ENCODE results near the gene MATCAP1.

The MATCAP1 gene

DNA sequence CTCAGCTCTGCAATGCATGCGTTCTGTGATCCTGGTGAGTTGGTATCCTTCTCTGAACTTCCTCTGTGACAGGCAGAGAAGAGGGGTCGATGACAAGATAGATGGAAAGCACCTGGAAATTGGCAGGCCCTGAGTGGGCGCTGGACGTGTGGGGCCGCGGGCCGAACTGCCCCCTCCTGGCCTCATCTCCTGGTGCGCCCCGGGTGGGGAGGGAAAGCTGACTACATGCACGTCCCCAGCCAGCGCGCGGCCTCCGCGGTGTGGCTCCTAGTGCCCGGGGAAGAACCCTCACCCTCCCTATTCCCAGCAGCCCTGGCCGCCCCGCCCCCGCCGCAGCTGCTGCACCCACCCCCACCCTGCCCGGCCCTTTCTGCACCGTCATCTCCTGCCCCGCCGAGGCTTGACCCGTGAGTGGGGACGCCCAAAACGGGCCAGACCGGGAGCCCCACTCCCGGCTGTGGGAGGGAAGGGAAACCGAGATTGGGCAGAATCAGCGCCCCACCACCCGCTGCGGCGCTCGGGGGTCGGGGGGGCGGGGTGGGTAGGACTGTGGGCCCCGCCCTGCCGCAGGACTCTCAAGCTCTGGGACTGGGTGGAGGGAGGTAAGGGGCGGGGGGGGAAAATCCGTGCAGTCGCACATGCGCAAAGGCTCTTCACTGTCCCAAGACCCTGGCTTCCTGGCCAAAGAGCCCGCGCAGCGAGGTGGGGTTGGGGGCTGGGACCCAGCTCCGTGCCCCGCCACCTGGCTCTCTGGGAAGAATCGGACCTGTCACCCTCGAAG lies 13.4 kb downstream of the MATCAP1 start, which contains the start of gene NOL3:
NOL3 (plus strand) TSS at position 371 of the 781 bp plus-strand sequence.
- Histone ChIP-seq H3K9me3 (ENCODE audit: control insufficient read depth, insufficient read depth, low read length) (no peaks in the 10 kb centered on the region), H3F3A (ENCODE audit: control insufficient read depth, insufficient read depth) (no peaks in the 10 kb centered on the region; the same call in 1 of the 2 replicates)
- TF ChIP-seq CTCF (IDR thresholded peaks at IDR 0.05; ENCODE audit: low read depth, low read length, poor library complexity, severe bottlenecking) = no peak
- peak; percentile 70; the same call in 1 of the 2 replicates for TF ChIP-seq EZH2phosphoT487 (IDR thresholded peaks at IDR 0.05; ENCODE audit: borderline replicate concordance, low read length)

GRCh38 chr16:67169642-67170167 lies 14.1 kb downstream of the MATCAP1 start:
- no peaks in the 10 kb centered on the region for H3K9me3 ChIP-seq (ENCODE audit: control insufficient read depth, insufficient read depth, low read length)
- peak overlapping the region; percentile 32; the same call in 1 of the 2 replicates for H3K4me3 ChIP-seq (ENCODE audit: low read length)
- no peaks in the 10 kb centered on the region for H3F3A ChIP-seq (ENCODE audit: control insufficient read depth, insufficient read depth)
- H3K4me2 ChIP-seq (ENCODE audit: low read length) = peak overlapping the region; percentile 49
- no peak overlapping the region for H3K27ac ChIP-seq (ENCODE audit: low read depth, low read length)
- H3K36me3 ChIP-seq (ENCODE audit: control insufficient read depth, low read length) = no peaks in the 10 kb centered on the region
- H3K79me2 ChIP-seq (ENCODE audit: control insufficient read depth, low read length) = no peaks in the 10 kb centered on the region
- no peaks in the 10 kb centered on the region for H4K20me1 ChIP-seq (ENCODE audit: control insufficient read depth, insufficient read depth, low read depth, low read length)
- TF ChIP-seq CTCF (IDR thresholded peaks at IDR 0.05; ENCODE audit: low read depth, low read length, poor library complexity, severe bottlenecking) (peak; percentile 82), EZH2phosphoT487 (IDR thresholded peaks at IDR 0.05; ENCODE audit: borderline replicate concordance, low read length) (peak; percentile 95; the same call in 1 of the 2 replicates)
- peaks cover 61% of the 10 kb centered on the region for H3K27me3 ChIP-seq (ENCODE audit: control insufficient read depth, low read length)
- no peaks in the 10 kb centered on the region for H3K9me2 ChIP-seq (replicated peaks; ENCODE audit: control insufficient read depth, low read length)
- peaks cover 24% of the 10 kb centered on the region for H3K4me1 ChIP-seq (ENCODE audit: control insufficient read depth, low read length)

More for the DNA sequence above, 13.4 kb downstream of the MATCAP1 start, which contains the start of gene NOL3:
- peaks cover 24% of the 10 kb centered on the region for H3K4me1 ChIP-seq (ENCODE audit: control insufficient read depth, low read length)
- H3K27ac ChIP-seq (ENCODE audit: low read depth, low read length) = no peak within 1 kb of the TSS
- no peaks in the 10 kb centered on the region for H4K20me1 ChIP-seq (ENCODE audit: control insufficient read depth, insufficient read depth, low read depth, low read length)
- no peaks in the 10 kb centered on the region for H3K9me2 ChIP-seq (replicated peaks; ENCODE audit: control insufficient read depth, low read length)
- no peaks in the 10 kb centered on the region for H3K36me3 ChIP-seq (ENCODE audit: control insufficient read depth, low read length)
- peak within 1 kb of the TSS; percentile 32 for H3K4me3 ChIP-seq (ENCODE audit: low read length)
- no peaks in the 10 kb centered on the region for H3K79me2 ChIP-seq (ENCODE audit: control insufficient read depth, low read length)
- peaks cover 61% of the 10 kb centered on the region for H3K27me3 ChIP-seq (ENCODE audit: control insufficient read depth, low read length)
- peak within 1 kb of the TSS; percentile 49 for H3K4me2 ChIP-seq (ENCODE audit: low read length)

DNA sequence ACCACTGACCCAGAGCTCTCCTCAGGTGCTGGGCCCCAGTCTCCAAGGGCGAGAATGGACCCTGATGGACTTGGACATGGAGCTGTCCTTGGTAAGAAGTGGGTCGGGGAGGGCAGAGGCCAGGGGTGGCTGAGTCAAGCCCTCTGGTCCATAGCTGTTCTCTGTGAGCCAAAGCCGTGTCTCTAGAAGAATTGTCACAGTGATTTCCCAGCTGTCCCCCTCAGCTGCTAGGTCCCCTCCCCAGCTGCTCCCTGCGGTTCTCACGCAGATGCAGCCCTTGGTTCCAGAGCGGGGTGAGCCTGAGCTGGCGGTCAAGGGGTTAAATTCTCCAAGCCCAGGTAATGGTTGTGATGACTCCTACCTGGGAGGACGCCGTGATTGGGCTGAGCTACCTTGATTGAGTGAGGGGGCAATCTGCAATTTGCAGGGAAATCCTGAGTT lies 14.7 kb downstream of the MATCAP1 start:
- no peaks in the 10 kb centered on the region for H3K79me2 ChIP-seq (ENCODE audit: control insufficient read depth, low read length)
- no peaks in the 10 kb centered on the region for H4K20me1 ChIP-seq (ENCODE audit: control insufficient read depth, insufficient read depth, low read depth, low read length)
- no peaks in the 10 kb centered on the region for H3K9me2 ChIP-seq (replicated peaks; ENCODE audit: control insufficient read depth, low read length)
- H3K4me1 ChIP-seq (ENCODE audit: control insufficient read depth, low read length) = peaks cover 20% of the 10 kb centered on the region
- no peaks in the 10 kb centered on the region for H3K9me3 ChIP-seq (ENCODE audit: control insufficient read depth, insufficient read depth, low read length)
- H3K4me2 ChIP-seq (ENCODE audit: low read length) = no peak overlapping the region
- peaks cover 60% of the 10 kb centered on the region for H3K27me3 ChIP-seq (ENCODE audit: control insufficient read depth, low read length)
- H3K36me3 ChIP-seq (ENCODE audit: control insufficient read depth, low read length) = no peaks in the 10 kb centered on the region
- H3K4me3 ChIP-seq (ENCODE audit: low read length) = no peak overlapping the region
- TF ChIP-seq EZH2phosphoT487 (IDR thresholded peaks at IDR 0.05; ENCODE audit: borderline replicate concordance, low read length) = no peak
- no peak for TF ChIP-seq CTCF (IDR thresholded peaks at IDR 0.05; ENCODE audit: low read depth, low read length, poor library complexity, severe bottlenecking)
- H3K27ac ChIP-seq (ENCODE audit: low read depth, low read length) = no peak overlapping the region
- H3F3A ChIP-seq (ENCODE audit: control insufficient read depth, insufficient read depth) = no peaks in the 10 kb centered on the region
